PFSK-1 (cell line): ENCODE measurements around the gene FUT1.

Experiments
- POLR2AphosphoS5 ChIP-seq: IDR thresholded peaks from 2 replicates; pipeline ENCODE4 v1.6.1; 2012; ENCODE audit warnings: low read depth, mild to moderate bottlenecking, control low read depth, low read length, moderate library complexity
- REST ChIP-seq, 2 experiments: IDR thresholded peaks; 2 replicates each; pipeline versions ENCODE4 v1.6.1 to v1.8.0; 2011 to 2012; ENCODE audit warnings: low read depth in 2 of 2, low read length in 2 of 2, control low read depth in 1 of 2, inconsistent platforms in 1 of 2, mild to moderate bottlenecking in 1 of 2, moderate library complexity in 1 of 2; ENCODE audit not compliant: insufficient read depth in 1 of 2
- SIN3A ChIP-seq: IDR thresholded peaks from 2 replicates; pipeline ENCODE4 v1.6.1; 2012; ENCODE audit warnings: mild to moderate bottlenecking, low read length, moderate library complexity, borderline replicate concordance; ENCODE audit not compliant: insufficient read depth
- TAF1 ChIP-seq: IDR thresholded peaks from 2 replicates; pipeline ENCODE4 v1.6.1; 2012; ENCODE audit warnings: low read length, control low read depth, borderline replicate concordance; ENCODE audit not compliant: insufficient read depth

- no peak for TF ChIP-seq POLR2AphosphoS5
- TF ChIP-seq TAF1, result no peak
- TF ChIP-seq SIN3A, result no peak
- no peak for TF ChIP-seq REST (IDR thresholded peaks at IDR 0.05; ENCODE audit: insufficient read depth in 1 of 2, low read depth in 2 of 2, low read length in 2 of 2)
Measured at GRCh38 chr19:48742096-48742495, 10.3 kb downstream of the FUT1 start.
